Superior temporal gyrus (tissue), 1 donor: ENCODE data around the gene PDE8B.

Experiments
- DNase-seq: peaks from one replicate; pipeline ENCODE4 v3.0.0-alpha.2; 2016; ENCODE audit errors: extremely low spot score

Gene PDE8B

GRCh38 chr5:77321793-77322394 lies 111.4 kb downstream of the PDE8B start:
- DNase-seq = no peak

GRCh38 chr5:77322406-77322805 lies 111.9 kb downstream of the PDE8B start:
- DNase-seq = no peak

GRCh38 chr5:77325921-77326541 lies 115.6 kb downstream of the PDE8B start:
- DNase-seq = peak; percentile 40

- DNase-seq = no peak
Measured at GRCh38 chr5:77326986-77327734, 116.7 kb downstream of the PDE8B start.

- DNase-seq = no peak
Measured at GRCh38 chr5:77328930-77329647, 118.6 kb downstream of the PDE8B start.

- no peak for DNase-seq
Measured at GRCh38 chr5:77329664-77330430, 119.4 kb downstream of the PDE8B start.

- DNase-seq = peak; percentile 64
Measured at GRCh38 chr5:77333036-77333435, 122.6 kb downstream of the PDE8B start.

- no peak for DNase-seq
Measured at GRCh38 chr5:77333451-77334123, 123.1 kb downstream of the PDE8B start.

- DNase-seq = no peak
Measured at GRCh38 chr5:77337246-77337645, 126.8 kb downstream of the PDE8B start.

- no peak for DNase-seq
Measured at GRCh38 chr5:77337686-77338085, 127.2 kb downstream of the PDE8B start.

- peak; percentile 13 for DNase-seq
Measured at GRCh38 chr5:77339337-77339890, 128.9 kb downstream of the PDE8B start.

- DNase-seq = no peak
Measured at GRCh38 chr5:77343165-77343564, 132.7 kb downstream of the PDE8B start.

GRCh38 chr5:77347435-77348098 lies 137.1 kb downstream of the PDE8B start:
- DNase-seq = no peak

GRCh38 chr5:77353251-77353650 lies 142.8 kb downstream of the PDE8B start:
- DNase-seq = no peak

GRCh38 chr5:77354454-77354853 lies 144.0 kb downstream of the PDE8B start:
- DNase-seq = no peak

GRCh38 chr5:77355080-77355479 lies 144.6 kb downstream of the PDE8B start:
- no peak for DNase-seq

GRCh38 chr5:77355751-77356150 lies 145.3 kb downstream of the PDE8B start:
- DNase-seq = no peak

GRCh38 chr5:77356740-77357139 lies 146.3 kb downstream of the PDE8B start:
- no peak for DNase-seq

GRCh38 chr5:77358255-77359205 lies 148.1 kb downstream of the PDE8B start:
- peak; percentile 66 for DNase-seq
